GM21526 (cell line): ENCODE results near the gene TYSND1.
A peak's percentile ranks its signal among the peaks of the same experiment; 100 is the strongest.
"Not testable (repeated sequence)": the region's sequence is repeated elsewhere in the genome, so short reads cannot be mapped to it uniquely, and the experiment has no call there.

Source experiments
- ATAC-seq: cut with Tn5 transposase; IDR thresholded peaks from one replicate; pipeline ENCODE4 v1.9.1; 2021; ENCODE audit warnings: moderate library complexity; ENCODE audit not compliant: unreplicated experiment, low FRiP score

Gene TYSND1

GRCh38 chr10:70166394-70166793, 19.9 kb upstream of the TYSND1 start:
- ATAC-seq: no peak

- ATAC-seq: no peak
These were observed 17.7 kb upstream of the TYSND1 start for GRCh38 chr10:70164163-70164562.

- no peak for ATAC-seq
These were observed 16.9 kb upstream of the TYSND1 start for GRCh38 chr10:70163448-70163847.

- peak; percentile 57 for ATAC-seq
These were observed 16.3 kb upstream of the TYSND1 start for GRCh38 chr10:70162892-70163201.

- ATAC-seq: peak; percentile 22
These were observed 15.8 kb upstream of the TYSND1 start for GRCh38 chr10:70162151-70162891.

GRCh38 chr10:70160798-70161197, 14.3 kb upstream of the TYSND1 start:
- ATAC-seq: no peak

- ATAC-seq: not testable (repeated sequence)
These were observed 12.9 kb upstream of the TYSND1 start for GRCh38 chr10:70159366-70159765.

GRCh38 chr10:70158113-70158512, 11.6 kb upstream of the TYSND1 start:
- no peak for ATAC-seq

- no peak for ATAC-seq
These were observed 8.8 kb upstream of the TYSND1 start for GRCh38 chr10:70155255-70155838.

- no peak for ATAC-seq
These were observed 2.0 kb upstream of the TYSND1 start for GRCh38 chr10:70148516-70148915.

GRCh38 chr10:70147259-70147625, 742 bp upstream of the TYSND1 start:
- no peak for ATAC-seq

GRCh38 chr10:70145666-70146488, 623 bp downstream of the TYSND1 start:
- ATAC-seq: peak; percentile 38

- ATAC-seq: peak; percentile 17
These were observed 1.3 kb downstream of the TYSND1 start for GRCh38 chr10:70145166-70145665.

GRCh38 chr10:70144372-70145110, 2.0 kb downstream of the TYSND1 start:
- ATAC-seq: no peak

GRCh38 chr10:70142555-70142954, 3.9 kb downstream of the TYSND1 start:
- no peak for ATAC-seq

GRCh38 chr10:70140297-70140696, 6.2 kb downstream of the TYSND1 start:
- no peak for ATAC-seq

GRCh38 chr10:70139997-70140250, 6.6 kb downstream of the TYSND1 start:
- no peak for ATAC-seq

GRCh38 chr10:70139151-70139996, 7.1 kb downstream of the TYSND1 start:
- ATAC-seq: no peak

GRCh38 chr10:70137927-70138883, 8.3 kb downstream of the TYSND1 start:
- no peak for ATAC-seq
